Islet precursor cell (in vitro differentiated cells): ENCODE measurements around the gene MAP3K12.

Experiments used
- DNase-seq: peaks from one replicate; pipeline ENCODE4 v3.0.0-alpha.2; 2018

MAP3K12 gene

DNA sequence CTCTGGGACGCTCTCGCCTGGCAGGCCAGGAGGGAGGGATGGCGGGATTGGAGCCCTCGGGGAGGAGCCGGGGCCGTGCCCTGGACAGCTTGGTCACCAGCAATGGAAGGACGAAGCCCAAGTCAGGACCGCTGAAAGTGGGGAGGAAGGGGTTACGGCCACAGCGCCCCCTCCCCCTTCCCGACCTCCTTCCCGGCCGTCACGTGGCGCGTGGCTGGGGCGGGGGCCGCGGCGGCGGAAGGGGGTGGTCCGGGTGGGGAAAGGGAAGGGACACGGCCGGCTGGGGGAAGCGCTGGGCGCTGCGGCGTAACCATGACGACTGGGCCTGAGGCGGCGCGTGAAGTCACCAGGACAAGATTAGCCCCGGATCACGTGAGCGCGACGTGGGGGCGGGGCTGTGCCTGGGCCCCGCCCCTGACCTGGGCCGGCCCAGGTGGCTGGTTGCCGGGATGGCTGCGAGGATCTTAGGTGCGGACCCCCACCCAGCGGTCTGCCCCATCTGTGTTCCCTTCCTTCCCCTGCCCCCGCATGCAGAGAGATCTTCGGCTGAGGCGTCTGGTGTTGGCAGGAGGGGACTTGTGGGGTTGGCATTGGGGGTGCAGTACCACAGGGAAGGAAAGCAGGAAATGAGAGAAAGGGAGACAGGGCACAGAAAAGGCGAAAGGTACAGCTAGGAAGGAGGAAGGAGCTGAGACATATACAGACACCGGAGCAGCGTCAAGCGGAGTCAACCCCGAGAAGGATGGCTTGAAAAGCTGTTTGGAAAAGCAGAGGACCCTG, 6.2 kb downstream of the MAP3K12 start:
- DNase-seq, result peak; percentile 99

DNA sequence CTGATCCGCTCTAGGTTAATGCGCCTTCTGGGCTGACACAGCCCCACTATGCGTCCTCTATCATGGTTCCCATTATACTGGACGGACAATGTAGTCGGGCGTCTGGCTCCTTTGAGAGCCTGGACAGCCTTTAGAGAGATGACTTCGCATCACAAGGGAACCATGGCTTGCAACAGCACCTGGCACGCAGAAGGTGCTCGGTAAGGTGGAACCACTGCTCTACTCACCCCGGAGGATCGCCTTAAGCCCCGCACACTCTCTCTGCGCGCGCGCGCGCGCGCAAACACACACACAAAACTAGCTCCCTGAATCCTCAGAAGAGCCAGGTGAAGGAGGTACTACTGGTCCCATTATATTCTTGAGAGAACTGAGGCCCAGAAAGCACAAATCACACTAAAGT, 7.1 kb downstream of the MAP3K12 start:
- DNase-seq, result peak; percentile 67

DNA sequence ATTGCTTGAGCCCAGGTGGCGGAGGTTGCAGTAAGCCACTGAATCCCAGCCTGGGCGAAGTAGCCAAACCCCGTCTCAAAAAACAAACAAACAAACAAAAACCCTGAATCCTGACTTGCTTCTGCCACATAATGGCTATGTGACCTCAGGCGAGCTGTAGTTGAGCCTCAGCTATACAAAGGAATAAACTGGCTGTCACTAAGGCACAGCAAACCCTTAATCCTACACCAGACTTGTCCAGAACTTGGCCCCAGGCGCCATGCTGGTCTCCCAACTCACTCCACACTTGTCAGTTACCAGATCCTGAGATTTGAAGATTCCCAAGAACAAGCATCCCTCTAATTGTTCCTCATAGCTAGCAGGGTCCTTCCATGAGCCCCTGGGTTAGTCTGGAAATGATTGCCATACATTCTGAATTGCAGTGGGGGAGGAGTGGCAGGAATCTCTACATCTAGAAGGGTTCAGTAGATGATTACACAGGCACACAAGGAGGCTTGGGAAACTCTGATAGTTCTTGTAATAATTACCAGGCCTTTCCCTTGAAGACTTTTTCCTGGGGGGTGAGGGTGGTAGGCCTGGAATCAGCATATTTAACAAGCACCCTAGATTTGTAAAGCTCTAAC, 9.9 kb downstream of the MAP3K12 start:
- peak; percentile 65 for DNase-seq

DNA sequence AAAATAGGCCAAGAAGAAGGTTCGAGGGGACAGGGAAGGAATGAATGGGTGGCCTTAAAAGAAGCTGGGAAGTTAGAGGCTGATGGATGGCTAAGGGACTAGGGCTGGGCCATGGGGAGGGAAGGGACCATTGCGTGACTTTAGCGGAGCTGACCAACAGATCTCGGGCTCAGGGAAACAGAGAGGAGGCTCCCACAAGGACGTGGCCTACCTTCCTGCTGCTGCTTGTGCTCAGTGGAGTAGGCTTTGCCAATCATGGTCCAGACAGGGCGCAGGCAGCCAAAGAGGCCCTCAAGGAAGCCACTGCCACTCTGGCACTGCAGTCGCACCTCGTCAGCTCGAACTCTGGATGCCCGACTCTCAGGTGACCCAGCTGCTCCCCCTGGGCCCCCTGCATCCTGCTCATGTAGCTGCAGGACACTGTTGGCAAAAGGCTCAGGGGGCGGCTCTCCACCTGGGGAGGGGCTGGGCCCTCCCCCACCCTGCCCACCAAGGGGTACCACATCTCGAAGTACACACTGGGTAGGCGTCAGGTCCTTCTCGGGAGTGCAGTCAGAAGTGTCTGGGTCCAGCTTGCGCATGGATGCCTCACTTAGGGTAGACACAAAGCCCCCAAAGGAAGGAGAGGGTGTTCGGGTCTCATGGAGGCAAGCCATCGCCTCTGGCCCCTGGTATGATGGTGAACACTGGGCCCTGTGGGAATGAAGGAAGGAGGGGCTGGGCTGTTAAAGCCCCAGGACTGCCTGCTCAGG, 12.3 kb downstream of the MAP3K12 start:
- DNase-seq, result peak; percentile 74

- DNase-seq, result peak; percentile 63
Observed at GRCh38 chr12:53485955-53486735, 13.1 kb downstream of the MAP3K12 start.

DNA sequence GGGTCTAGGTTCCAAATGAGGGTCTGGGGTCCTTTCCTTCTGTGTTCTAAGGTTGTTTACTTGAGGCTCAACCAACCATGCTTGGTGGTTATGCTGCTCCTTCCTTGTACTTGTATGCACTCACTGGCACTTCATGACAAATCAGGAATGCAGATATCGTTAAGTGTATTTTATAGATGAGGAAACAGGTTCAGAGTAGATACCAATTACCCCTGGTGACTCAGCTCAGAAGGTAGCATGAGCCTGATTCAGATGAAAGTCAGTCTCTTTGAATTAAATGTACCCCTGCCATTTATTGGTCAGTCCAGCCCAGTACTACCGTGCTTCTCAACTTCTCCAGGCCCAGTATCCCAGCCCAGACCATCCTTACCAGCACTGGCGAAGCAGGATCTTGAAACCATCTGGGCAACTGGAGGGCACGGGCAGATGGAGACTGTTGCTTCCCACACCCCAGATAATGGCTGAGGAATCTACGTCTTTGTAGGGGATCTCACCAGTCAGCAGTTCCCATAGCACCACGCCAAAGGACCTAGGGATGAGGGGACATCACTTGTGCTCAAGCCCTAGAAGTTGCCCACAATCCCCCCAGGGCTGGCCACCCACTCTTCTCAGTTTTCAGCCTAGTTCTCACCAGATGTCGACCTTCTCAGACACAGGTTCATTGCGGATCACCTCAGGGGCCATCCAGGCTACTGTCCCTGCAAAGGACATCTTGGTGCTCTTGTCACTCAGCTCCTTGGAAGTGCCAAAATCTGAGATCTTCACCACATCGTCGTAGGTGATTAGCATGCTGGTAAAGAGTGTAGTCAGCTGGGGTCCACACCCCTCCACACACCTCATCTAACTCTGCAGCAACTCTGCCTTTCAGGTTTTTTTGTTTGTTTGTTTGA, 14.3 kb downstream of the MAP3K12 start:
- peak; percentile 54 for DNase-seq

DNA sequence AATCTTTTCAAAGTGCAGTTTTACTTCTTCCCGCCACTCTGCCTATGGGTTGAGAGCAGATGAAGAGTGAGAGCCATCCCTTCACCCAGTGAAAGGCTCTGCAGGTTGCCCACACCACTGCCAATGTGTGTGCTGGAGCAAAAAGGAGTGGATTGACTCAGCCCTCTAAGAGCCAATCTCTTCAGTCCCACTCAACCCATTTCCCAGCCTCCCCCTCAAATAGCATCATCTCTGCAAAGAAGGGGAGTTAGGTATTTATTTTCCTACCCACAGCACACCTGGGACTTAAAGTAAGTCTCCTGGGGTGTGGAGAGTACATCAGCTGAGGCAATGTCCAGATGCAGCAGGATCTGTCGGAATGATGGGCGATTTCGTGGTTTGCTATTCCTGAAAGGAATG, 15.3 kb downstream of the MAP3K12 start:
- DNase-seq, result peak; percentile 54

DNA sequence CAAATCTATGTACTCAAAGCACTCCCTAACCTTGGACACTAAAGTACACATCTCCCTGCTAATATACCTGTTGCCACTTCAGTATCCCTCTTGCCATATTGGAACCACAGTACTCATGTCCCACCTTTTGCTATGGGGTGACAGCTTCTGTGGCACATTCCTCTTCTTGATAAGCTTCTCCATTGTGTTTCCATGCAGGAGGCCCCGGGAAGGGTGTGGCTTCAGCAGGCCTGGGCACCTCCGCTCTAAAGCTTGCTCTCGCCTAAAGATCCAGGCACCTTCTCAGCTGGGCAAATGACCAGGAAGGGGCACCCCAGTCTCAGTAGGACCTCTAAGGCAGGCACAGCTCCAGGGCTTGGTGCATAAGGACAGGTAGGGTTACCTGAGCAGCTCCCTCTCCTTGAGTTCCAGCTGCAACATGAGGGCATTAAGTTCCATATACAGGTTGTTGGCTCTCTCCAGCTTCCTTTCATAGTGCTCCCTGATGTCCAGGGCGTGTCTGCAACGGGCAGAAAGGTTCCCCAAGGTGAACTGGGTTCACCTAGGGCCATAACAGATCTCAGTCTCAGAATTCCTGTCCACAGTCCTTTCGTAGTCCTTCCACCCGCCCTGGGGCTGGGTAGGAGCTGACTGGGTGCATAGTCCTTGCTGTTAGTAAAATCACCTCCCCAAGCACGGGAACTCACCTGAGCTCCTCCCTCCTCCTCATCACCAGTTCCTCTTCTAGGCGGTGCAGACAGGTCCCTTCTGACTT, 15.9 kb downstream of the MAP3K12 start:
- DNase-seq, result peak; percentile 66

DNA sequence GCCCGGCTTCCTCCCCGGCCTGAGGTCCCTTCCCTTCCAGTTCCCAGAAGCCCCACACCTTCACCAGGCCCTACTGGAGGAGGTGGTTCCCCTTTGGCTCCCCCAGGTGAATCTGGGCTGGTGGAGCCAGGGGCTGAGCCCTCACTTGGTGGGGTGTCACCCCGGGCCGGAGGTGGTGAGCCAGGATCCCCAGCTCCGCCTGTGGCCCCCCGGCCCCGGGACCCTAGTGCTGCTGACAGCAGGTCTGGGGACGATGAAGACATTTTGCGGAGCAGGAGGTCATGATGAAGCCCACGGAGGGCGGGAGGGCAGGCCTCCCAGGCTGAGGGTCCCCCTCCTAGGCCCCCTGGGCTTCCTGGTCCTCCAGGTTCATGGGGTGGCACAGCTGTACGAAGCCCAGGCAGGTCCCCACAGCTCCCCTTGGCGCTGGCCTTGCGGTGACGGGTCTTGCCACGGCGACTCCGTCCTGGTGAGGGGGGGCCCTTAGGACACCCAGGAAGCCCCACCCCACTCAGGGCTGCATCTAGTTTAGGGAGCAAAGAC, 16.6 kb downstream of the MAP3K12 start:
- peak; percentile 60 for DNase-seq

DNA sequence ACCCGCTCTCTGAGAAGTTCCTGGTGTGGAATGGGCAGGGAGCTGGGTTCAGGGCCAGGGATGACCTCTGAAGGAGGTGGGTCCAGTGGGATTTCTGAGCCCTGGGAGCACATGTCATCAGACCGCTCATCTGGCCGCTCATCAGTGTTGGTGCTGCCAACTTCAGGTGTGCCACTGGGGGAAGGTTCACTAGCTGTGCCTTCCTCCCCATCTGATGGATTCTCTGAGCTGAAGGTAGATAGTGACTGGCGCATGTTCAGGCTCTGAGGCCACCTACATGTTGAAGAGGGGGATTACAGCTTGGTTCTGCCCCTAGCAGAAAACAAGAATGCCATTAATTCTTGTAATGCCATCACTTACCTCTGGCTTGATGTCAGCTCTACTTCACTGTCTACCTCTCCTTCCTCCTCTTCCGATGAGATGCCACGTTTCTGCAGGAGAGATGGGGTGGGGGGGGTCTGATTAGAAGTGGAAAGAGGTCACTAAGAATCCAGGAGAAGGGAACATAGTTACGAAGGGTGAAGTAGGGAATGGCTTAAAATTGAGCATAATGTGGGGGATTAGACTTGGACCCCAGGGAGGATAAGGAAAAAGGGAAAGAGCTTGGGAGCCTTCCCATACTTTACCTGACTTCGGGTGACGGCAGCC, 17.2 kb downstream of the MAP3K12 start:
- peak; percentile 80 for DNase-seq

DNA sequence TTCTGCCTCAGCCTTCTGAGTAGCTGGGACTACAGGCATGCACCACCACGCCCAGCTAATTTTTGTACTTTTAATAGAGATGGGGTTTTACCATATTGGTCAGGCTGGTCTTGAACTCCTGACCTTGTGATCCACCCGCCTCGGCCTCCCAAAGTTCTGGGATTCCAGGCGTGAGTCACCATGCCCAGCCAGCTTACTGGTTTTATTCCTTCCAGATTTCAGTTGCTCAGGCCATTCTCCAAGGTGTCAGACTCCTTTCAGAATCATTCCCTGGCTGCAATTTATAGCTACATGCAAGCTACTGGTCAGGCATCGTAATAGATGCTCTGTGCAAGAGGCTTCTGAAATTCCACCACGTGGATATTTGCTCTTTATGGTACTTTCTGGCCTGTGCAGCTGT, 17.8 kb downstream of the MAP3K12 start:
- peak; percentile 53 for DNase-seq

- DNase-seq, result peak; percentile 48
Observed at GRCh38 chr12:53480491-53481442, 18.5 kb downstream of the MAP3K12 start.

DNA sequence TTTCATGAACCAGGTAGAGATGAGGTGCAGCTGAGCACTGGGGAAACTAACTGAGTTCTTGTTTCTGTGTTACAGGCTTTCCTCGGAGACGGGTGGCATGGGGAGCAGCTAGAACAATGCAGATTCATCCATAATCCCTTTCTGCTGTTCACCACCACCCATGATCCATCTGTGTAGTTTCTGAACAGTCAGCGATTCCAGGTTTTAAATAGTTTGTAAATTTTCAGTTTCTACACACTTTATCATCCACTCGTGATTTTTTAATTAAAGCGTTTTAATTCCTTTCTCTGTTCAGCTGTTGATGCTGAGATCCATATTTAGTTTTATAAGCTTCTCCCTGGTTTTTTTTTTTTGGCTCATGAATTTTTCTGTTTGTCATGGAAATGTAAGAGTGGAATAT, 19.9 kb downstream of the MAP3K12 start:
- no peak for DNase-seq

GRCh38 chr12:53478865-53479264, 20.4 kb downstream of the MAP3K12 start:
- no peak for DNase-seq

DNA sequence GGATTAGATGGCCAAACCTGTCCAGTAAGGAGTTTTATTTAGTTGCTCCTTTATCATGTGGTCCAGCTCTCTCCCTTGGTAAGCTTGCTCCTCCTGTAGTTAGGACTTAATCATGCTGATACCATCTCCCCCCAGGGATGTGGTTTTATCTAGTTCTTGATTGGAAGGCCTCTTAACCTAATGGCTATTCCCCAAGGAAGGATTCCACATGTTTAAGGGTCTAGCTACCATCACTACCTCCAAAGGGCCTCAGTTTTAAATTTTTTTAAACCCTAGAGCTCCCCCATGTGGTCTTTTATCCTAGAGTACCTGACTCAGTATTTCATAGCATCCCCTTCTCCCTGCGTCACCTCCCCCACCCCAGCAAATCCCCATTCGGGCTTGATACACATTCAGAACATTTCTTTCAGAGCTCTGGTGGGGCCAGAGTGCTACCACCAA, 22.5 kb downstream of the MAP3K12 start:
- DNase-seq, result no peak

GRCh38 chr12:53474819-53475218, 24.4 kb downstream of the MAP3K12 start:
- DNase-seq, result no peak

- no peak for DNase-seq
Observed at GRCh38 chr12:53474077-53474476, 25.2 kb downstream of the MAP3K12 start.

DNA sequence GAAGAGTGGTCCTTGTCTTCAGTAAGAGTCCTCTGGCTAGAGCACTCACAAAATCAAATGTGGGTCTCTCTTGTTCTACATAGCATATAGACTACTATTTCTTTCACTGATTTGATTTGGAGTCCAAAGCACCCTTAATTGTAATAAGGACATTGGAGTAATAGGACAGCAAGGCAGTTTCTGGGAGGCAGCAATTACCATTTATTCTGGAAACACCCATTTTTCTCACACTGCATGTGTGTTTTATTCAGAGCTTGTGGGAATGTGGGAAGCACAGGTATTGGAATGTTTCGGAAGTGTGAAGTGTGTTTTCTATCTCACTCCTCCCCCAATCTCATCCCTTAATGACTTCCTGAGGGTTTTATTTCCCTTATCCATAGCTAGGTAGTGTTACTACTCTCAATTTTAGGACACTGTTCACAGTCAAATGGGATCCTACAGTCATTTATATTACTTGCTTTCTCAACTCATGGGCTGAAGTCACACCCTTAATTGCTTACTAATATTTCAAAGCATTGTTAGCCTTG, 27.1 kb downstream of the MAP3K12 start:
- DNase-seq, result no peak

- DNase-seq, result no peak
Observed at GRCh38 chr12:53468282-53468681, 31.0 kb downstream of the MAP3K12 start.
